ENCODE data around the gene LCA5.

GRCh38 chr6:79450984-79451383 lies 86.2 kb downstream of the LCA5 start:
- no peak for TF ChIP-seq CTCF (IDR thresholded peaks at IDR 0.05)
- no peak for TF ChIP-seq POLR2AphosphoS5 (IDR thresholded peaks at IDR 0.05)
